GM21447 (cell line): ENCODE data around the gene TCF12.
"Not testable (repeated sequence)": the region's sequence is repeated elsewhere in the genome, so short reads cannot be mapped to it uniquely, and the experiment has no call there.

Experiments
- ATAC-seq: cut with Tn5 transposase; IDR thresholded peaks from one replicate; pipeline ENCODE4 v1.9.1; 2021; ENCODE audit not compliant: unreplicated experiment

Gene TCF12

GRCh38 chr15:57086857-57087427 lies 168.5 kb downstream of the TCF12 start:
- ATAC-seq = no peak

DNA sequence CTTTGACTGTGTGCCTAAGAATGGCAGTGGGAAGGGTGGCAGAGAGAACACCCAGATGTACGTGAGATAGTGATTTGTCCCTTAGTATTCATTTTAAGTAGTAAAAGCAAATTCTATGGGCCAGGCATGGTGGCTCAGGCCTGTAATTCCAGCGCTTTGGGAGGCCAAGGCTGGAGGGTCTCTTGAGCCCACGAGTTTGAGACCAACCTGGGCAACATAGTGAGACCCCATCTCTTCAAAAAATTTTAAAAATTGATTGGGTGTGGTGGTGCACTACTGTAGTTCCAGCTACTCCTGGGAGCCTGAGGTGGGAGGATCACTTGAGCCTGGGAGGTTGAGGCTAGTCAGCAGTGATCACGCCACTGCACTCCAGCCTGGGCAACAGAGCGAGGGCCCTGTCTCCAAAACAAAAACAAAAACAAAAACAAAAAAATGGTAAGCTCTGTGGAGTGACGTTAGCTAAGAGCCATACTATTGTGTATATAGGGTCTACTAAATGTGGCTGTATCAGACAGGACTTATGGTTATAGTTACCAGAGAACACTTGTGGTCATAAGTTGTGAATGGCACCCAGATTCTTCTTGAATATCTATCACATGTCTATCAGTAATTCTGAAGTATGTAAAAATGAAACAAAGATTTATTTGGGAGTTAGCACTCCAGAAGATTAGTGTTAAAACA lies 171.5 kb downstream of the TCF12 start:
- ATAC-seq = no peak

GRCh38 chr15:57090496-57090859 lies 172.0 kb downstream of the TCF12 start:
- ATAC-seq = no peak

GRCh38 chr15:57091636-57092035 lies 173.2 kb downstream of the TCF12 start:
- no peak for ATAC-seq

GRCh38 chr15:57092252-57092651 lies 173.8 kb downstream of the TCF12 start:
- no peak for ATAC-seq

DNA sequence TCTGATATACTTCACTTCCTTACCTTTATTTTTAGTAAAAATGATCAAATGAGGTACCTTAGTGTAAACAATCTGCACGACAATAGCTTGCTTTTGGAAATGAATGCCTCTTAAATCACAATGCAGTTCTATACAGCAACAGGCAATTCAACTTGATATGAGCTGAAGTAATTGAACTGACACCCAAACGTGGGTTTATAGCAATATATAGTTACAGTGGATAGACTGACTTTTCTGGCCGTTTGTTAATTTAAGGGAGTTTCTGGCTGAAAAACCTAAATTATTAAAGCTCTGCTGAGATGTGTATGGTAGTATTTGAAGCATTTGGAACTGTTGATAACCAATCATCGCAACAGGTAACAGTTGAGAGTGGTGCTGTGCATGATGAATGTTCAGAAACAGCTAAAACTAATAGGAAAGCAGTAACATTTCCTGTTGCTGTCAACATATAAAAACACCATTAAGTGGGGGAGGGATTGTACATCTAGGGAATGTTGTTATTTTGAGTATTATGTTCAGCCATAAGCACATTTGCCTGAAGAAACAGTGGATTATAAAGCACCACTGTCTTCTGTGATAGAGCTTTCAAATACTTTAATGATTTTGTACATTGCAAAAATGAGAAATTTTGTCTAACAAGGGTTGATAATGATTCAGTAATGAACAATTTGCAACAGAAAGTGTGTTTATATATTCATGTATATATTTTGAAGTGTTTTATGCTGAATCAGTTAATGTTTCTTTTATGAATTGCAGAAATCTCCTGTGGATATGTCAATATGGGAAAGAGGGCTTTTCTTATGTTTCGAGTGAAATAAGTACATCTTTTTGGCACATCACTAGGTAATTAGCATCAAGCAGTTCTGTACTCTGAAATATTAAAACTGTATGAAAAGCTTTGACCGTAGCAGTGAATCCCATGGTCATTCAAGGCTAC lies 176.1 kb downstream of the TCF12 start:
- ATAC-seq = no peak

GRCh38 chr15:57095896-57096295 lies 177.5 kb downstream of the TCF12 start:
- ATAC-seq = no peak

GRCh38 chr15:57097246-57097645 lies 178.8 kb downstream of the TCF12 start:
- no peak for ATAC-seq

DNA sequence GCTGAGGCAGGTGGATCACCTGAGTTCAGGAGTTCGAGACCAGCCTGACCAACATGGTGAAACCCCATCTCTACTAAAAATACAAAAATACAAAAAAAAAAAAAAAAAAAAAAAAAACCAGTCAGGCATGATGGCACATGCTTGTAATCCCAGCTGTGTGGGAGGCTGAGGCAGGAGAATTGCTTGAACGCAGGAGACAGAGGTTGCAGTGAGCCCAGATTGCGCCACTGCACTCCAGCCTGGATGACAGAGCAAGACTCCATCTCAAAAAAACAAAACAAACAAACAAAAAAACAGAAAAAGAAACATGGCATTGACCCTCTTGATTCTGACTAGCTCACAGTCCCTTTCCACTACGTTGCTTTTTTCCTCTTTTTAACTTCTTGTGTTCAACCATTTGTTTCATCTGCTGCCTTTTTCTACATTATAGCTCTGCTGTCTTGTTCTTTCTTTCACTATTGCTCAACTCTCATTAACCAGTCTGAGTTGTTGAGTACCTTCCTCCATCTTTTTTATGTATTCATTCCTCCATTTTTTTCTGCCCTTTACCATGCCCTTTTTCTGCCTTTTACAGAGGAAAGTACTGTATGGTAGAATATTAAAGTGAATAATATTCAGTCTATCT lies 179.6 kb downstream of the TCF12 start:
- not testable (repeated sequence) for ATAC-seq

GRCh38 chr15:57098896-57099295 lies 180.5 kb downstream of the TCF12 start:
- no peak for ATAC-seq

- ATAC-seq = no peak
Measured at GRCh38 chr15:57100136-57100539, 181.7 kb downstream of the TCF12 start.

- ATAC-seq = no peak
Measured at GRCh38 chr15:57102858-57103257, 184.4 kb downstream of the TCF12 start.

DNA sequence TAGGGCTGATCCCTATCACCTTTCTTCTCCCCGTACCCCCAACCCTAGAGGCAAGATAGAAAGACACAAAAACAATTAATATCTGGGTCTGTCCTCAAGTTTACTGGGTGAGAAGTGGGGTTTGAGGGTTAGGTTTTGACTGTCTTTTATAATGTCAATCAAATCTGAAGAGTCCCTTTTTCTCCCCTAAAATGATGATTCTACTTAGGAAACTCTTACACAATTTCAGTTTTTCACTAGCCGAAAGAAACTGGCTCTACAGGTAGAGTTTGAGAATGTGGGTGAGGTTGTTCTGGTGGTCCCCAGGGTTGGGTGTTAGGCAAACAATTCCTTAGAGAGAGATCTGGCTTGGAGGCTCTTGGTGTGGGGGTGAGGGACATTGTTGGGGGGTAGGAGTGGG lies 189.9 kb downstream of the TCF12 start:
- ATAC-seq = no peak

- no peak for ATAC-seq
Measured at GRCh38 chr15:57109005-57109404, 190.6 kb downstream of the TCF12 start.

DNA sequence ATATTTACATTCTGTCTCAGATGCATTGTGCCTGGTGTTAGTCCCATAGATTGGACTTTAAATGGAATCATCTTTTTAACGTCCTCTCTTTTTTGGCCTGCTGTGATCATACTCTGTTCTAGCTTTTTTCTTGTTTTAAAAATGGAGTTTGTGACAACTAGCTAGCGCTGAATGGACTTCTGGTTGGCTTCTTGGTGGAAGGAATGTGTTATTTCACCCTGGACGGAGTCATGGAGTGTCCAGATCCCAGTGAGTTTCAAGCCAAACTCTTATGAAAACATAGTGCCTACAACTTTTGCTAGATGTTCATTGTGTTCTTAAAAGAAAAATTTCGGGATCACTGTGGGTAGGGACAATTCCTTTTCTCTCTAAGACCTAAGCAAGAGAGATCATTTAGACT lies 192.6 kb downstream of the TCF12 start:
- ATAC-seq = no peak

- ATAC-seq = no peak
Measured at GRCh38 chr15:57112178-57112577, 193.7 kb downstream of the TCF12 start.

DNA sequence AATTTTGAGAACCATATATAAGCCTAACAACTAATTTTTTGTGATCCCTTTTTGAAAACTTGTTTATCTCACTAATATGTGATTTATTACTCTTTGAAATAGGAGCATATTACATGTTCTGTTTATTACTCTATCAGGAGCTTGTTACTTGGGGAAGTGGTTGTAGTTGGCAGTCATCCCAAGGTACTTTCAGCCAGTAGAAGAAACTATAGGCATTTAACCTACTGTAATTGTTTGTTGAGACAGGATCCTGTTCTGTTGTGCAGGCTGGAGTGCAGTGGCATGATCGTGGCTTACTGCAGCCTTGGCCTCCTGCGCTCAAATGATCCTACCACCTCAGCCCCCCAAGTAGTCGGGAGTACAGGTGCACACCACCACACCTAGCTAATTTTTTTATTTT lies 195.6 kb downstream of the TCF12 start:
- ATAC-seq = no peak

DNA sequence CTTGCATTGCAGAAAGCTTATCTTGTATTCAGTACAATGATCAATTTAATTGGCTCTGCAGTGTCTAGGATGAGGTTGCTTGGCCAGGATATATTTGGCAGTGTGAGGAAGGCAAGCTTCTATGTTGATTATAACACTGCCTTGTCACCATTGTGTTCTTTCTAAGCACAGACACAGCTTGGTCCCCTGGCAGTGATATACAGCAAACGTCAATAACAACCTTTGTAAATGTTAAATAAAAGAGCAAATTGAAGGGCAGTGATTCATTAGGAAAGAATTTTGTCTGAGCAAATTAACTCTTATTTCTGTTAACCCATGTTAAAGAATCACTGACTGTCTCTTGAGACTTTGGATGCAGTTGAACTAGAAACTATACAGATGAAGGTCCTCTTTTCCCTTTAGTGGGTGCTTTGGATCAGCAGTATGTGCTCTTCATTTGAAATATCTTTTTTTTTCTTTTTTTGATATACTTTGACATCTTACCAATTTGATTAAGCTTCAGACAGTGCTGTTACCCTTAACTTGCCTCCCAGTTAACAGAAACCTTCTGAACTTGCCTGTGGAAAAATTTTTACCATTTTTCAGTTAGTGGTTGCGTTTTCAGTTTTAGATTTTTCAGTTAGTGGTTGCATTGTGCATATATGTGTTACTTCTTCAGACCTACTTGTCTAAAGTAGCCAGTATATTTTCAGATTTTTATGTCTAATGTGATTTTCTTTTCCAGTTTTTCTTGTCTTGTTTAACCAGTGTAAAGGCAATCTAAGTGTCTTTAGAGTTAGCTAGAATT lies 199.8 kb downstream of the TCF12 start:
- ATAC-seq = no peak

DNA sequence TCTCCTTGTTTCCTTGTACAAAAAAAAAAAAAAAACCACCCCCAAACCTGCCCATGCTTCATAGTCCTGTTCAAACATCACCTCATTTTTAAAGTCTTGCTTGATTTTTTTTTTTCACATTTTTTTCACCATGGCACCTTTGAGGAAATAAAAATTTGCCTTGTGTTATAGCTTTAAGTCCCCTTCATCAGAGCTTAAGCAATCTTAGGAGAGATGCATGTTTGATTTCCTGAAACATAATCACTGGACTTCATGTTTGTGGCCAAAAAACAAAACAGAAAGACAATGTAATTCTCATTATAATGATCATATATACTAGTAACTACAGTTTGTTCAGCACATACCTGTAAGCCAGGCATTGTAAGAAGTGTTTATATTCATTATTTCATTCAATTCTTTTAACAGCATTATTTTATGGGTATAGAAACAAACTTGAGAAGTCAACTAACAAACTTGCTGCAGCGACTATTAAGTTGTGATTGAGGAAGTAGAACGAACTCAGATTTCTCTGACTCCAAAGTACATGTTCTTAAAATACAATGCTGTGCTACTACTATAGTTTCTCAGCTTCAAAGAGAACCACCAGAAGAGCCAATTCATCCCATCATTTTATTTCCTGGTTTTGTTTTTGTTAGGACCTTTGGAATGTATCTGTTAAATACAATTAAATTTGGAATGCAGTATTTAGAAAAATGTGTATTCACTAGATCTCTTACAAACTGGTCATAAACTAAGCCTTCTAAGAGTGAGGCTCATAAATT lies 203.8 kb downstream of the TCF12 start:
- no peak for ATAC-seq

GRCh38 chr15:57124036-57124435 lies 205.6 kb downstream of the TCF12 start:
- ATAC-seq = no peak
